Smooth muscle cell (in vitro differentiated cells): ENCODE measurements around the gene ANAPC10. TPM values are rescaled to one million over a fixed set of nuclear protein-coding genes. Genes with fewer than 3 reads are reported as not detected.

Source experiments
- DNase-seq: peaks from one replicate; lab custom pipeline; 2025; ENCODE audit not compliant: unreplicated experiment; lab: John Stamatoyannopoulos, UW
- H2AFZ ChIP-seq: fragments of 200-600 bp; sonication (generic); 2 replicates; pipeline ENCODE4 v1.6.0; 2016; ENCODE audit warnings: antibody characterized with exemption, low read depth, mild to moderate bottlenecking
- H3F3A ChIP-seq: fragments of 200-600 bp; sonication (generic); 2 replicates; pipeline ENCODE4 v1.6.0; 2017; ENCODE audit warnings: antibody characterized with exemption, low read depth
- H3K27ac ChIP-seq: fragments of 200-600 bp; sonication (generic); 2 replicates; pipeline ENCODE4 v1.5.1; 2016; ENCODE audit warnings: low read depth, mild to moderate bottlenecking
- H3K27me3 ChIP-seq: fragments of 200-600 bp; sonication (generic); 2 replicates; pipeline ENCODE4 v1.6.1; 2016; ENCODE audit warnings: low read depth, mild to moderate bottlenecking
- H3K36me3 ChIP-seq: fragments of 200-600 bp; sonication (generic); 2 replicates; pipeline ENCODE4 v1.5.1; 2016; ENCODE audit warnings: low read depth
- H3K4me1 ChIP-seq: fragments of 200-600 bp; sonication (generic); 2 replicates; pipeline ENCODE4 v1.5.1; 2016; ENCODE audit warnings: low read depth
- H3K4me2 ChIP-seq: fragments of 200-600 bp; sonication (generic); 2 replicates; pipeline ENCODE4 v1.6.0; 2016; ENCODE audit warnings: mild to moderate bottlenecking
- H3K4me3 ChIP-seq: fragments of 200-600 bp; sonication (generic); 2 replicates; pipeline ENCODE4 v1.5.1; 2016; ENCODE audit warnings: mild to moderate bottlenecking
- H3K79me2 ChIP-seq: fragments of 200-600 bp; sonication (generic); 2 replicates; pipeline ENCODE4 v1.6.0; 2016; ENCODE audit warnings: low read depth, mild to moderate bottlenecking
- H3K9ac ChIP-seq: fragments of 200-600 bp; sonication (generic); 2 replicates; pipeline ENCODE4 v1.6.0; 2016; ENCODE audit warnings: low read depth
- H3K9me3 ChIP-seq: fragments of 200-600 bp; sonication (generic); replicated peaks from 2 replicates; pipeline ENCODE4 v1.5.1; 2016; ENCODE audit warnings: low read depth
- H4K20me1 ChIP-seq: fragments of 200-600 bp; sonication (generic); 2 replicates; pipeline ENCODE4 v1.6.0; 2016; ENCODE audit warnings: low read depth
- CTCF ChIP-seq: fragments of 200-600 bp; sonication (generic); IDR thresholded peaks from 2 replicates; pipeline ENCODE4 v1.5.1; 2017; ENCODE audit warnings: borderline replicate concordance, mild to moderate bottlenecking, antibody characterized with exemption; ENCODE audit not compliant: insufficient read depth, poor library complexity, severe bottlenecking
- WGBS: methylation state at CpG from one replicate; pipeline ENCODE4 v1.1.7; 2016; ENCODE audit warnings: low lambda C conversion rate; 5-methylcytosine and 5-hydroxymethylcytosine counted together
- polyA plus RNA-seq: library from polyadenylated mRNA; unstranded; fragments of >200 nt; fragmentation: Nextera tagmentation; extraction: Ambion mirVana; gene quantifications from 2 replicates; pipeline ENCODE4 v1.2.1, GENCODE V29; 2016
- total RNA-seq: library from RNA; depleted of rRNA; stranded (reverse); fragments of >200 nt; gene quantifications from 2 replicates; pipeline ENCODE4 v1.2.3, GENCODE V29; 2014

The ANAPC10 gene
- total and polyA plus RNA-seq, 2 experiments from 2014 or later, result 28.0 to 66.2 TPM

GRCh38 chr4:145090380-145090779 is 7.6 kb downstream of the ANAPC10 start:
- H3F3A ChIP-seq, result no peaks in the 10 kb centered on the region
- H3K4me1 ChIP-seq, result no peaks in the 10 kb centered on the region
- no peak overlapping the region for H3K4me2 ChIP-seq
- WGBS, result 92% methylated on average over 1 of the region's 1 CpG
- H2AFZ ChIP-seq, result no peak overlapping the region
- H3K36me3 ChIP-seq, result peaks cover 33% of the 10 kb centered on the region
- no peak overlapping the region for H3K4me3 ChIP-seq
- H3K9me3 ChIP-seq, result peaks cover 5% of the 10 kb centered on the region
- H3K9ac ChIP-seq, result no peak overlapping the region
- no peak for TF ChIP-seq CTCF
- no peaks in the 10 kb centered on the region for H4K20me1 ChIP-seq
- peaks cover 82% of the 10 kb centered on the region for H3K79me2 ChIP-seq
- no peaks in the 10 kb centered on the region for H3K27me3 ChIP-seq
- DNase-seq, result no peak
- no peak overlapping the region for H3K27ac ChIP-seq

GRCh38 chr4:145083891-145084605 is 13.9 kb downstream of the ANAPC10 start:
- H2AFZ ChIP-seq, result no peak overlapping the region
- no peak for DNase-seq
- H3F3A ChIP-seq, result no peaks in the 10 kb centered on the region
- H3K27ac ChIP-seq, result peak overlapping the region; percentile 70
- H3K79me2 ChIP-seq, result peaks cover 68% of the 10 kb centered on the region
- peak overlapping the region; percentile 13 for H3K9ac ChIP-seq
- no peaks in the 10 kb centered on the region for H3K9me3 ChIP-seq
- no peak overlapping the region for H3K4me2 ChIP-seq
- 44% methylated on average over 1 of the region's 1 CpG for WGBS
- H3K27me3 ChIP-seq, result no peaks in the 10 kb centered on the region
- no peak overlapping the region for H3K4me3 ChIP-seq
- TF ChIP-seq CTCF, result no peak
- H3K36me3 ChIP-seq, result peaks cover 5% of the 10 kb centered on the region
- H4K20me1 ChIP-seq, result no peaks in the 10 kb centered on the region
- no peaks in the 10 kb centered on the region for H3K4me1 ChIP-seq

GRCh38 chr4:145081756-145082155 is 16.2 kb downstream of the ANAPC10 start:
- Histone ChIP-seq H2AFZ (no peak overlapping the region), H3K79me2 (peaks cover 63% of the 10 kb centered on the region)

More at GRCh38 chr4:145081756-145082155, 16.2 kb downstream of the ANAPC10 start:
- Histone ChIP-seq H3K27ac (no peak overlapping the region), H4K20me1 (no peaks in the 10 kb centered on the region), H3K4me3 (no peak overlapping the region), H3K9me3 (no peaks in the 10 kb centered on the region), H3K4me1 (no peaks in the 10 kb centered on the region), H3F3A (peaks cover 4% of the 10 kb centered on the region), H3K9ac (no peak overlapping the region), H3K27me3 (no peaks in the 10 kb centered on the region), H3K4me2 (no peak overlapping the region), H3K36me3 (peaks cover 8% of the 10 kb centered on the region)
- 95% methylated on average over 1 of the region's 1 CpG for WGBS
- DNase-seq, result no peak
- no peak for TF ChIP-seq CTCF
